ENCODE measurements around the gene CKMT2. TPM values are rescaled to one million over a fixed set of nuclear protein-coding genes. Genes with fewer than 3 reads are reported as not detected.

Gene CKMT2
- total RNA-seq, 1 donor from 2014 or later = 2.6 TPM

DNA sequence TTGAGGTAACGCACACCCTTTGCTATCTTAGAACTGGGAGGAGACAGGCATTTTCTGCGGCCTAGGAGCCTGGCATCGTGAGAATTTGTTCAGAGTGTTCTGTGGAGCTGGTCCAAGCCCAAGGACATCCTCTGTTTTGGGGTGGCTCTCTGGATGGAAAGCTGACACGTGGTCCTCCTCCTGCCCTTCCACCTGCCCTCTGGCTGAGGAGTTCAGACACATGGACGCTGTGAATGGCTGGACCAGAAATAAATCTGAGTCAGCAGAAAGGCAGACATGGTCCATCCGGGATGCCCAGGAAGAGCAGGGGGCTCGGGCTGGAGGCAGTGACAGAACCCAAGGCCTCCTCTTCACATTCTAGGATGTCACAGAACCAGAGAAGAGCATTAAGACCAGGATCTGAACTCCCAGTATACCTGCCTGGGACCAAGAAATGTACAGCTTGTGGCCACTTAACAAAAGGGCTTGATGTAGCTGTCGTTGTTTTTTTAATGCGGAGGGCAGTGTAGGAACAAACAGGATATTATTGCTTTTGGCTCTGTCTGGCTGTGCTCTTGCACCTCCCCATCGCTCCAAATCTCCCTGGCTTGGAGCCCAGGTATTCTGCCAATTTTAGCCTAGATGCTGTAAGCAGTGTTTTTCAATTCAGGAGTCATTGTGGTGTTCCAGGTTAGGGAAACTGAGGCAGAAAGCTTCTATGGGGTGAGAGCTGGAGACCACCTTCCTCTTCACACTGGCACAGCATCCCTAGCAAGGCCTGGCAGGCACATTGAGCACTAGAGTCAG is 2.4 kb downstream of the CKMT2 start:
- no peaks in the 10 kb centered on the region for H3K27me3 Mint-ChIP-seq (ENCODE audit: low read depth)
- H3K4me3 Mint-ChIP-seq = no peak overlapping the region
- no peak for DNase-seq (ENCODE audit: low spot score in 2 of 2, unreplicated experiment in 2 of 2)
- peaks cover 22% of the 10 kb centered on the region for H3K4me1 Mint-ChIP-seq
- H3K27ac Mint-ChIP-seq = no peak overlapping the region
- H3K9me3 Mint-ChIP-seq = no peaks in the 10 kb centered on the region
- TF ChIP-seq, protein P1, sequence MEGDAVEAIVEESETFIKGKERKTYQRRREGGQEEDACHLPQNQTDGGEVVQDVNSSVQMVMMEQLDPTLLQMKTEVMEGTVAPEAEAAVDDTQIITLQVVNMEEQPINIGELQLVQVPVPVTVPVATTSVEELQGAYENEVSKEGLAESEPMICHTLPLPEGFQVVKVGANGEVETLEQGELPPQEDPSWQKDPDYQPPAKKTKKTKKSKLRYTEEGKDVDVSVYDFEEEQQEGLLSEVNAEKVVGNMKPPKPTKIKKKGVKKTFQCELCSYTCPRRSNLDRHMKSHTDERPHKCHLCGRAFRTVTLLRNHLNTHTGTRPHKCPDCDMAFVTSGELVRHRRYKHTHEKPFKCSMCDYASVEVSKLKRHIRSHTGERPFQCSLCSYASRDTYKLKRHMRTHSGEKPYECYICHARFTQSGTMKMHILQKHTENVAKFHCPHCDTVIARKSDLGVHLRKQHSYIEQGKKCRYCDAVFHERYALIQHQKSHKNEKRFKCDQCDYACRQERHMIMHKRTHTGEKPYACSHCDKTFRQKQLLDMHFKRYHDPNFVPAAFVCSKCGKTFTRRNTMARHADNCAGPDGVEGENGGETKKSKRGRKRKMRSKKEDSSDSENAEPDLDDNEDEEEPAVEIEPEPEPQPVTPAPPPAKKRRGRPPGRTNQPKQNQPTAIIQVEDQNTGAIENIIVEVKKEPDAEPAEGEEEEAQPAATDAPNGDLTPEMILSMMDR (IDR thresholded peaks at IDR 0.05; ENCODE audit: unreplicated experiment) = no peak
- peaks cover 10% of the 10 kb centered on the region for H3K36me3 Mint-ChIP-seq

DNA sequence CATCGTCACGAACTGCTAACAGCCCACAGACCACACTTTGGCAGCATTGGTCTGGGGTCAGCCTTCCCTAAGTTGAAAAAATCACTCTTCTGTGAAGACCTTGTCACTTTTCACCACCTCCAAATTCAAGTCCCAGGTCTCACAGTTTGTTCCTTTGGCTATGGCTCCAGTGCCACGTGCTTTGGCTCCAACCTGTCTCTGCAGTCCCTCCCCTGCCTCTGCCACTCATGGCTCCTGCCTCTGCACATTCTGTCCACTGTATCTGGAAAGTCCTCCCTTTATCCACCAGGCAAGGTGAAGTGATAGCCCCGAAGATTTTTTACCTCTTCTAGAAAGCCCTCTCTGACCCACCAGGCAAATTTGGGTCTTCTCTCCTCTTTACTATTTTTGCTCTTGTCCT is 5.3 kb downstream of the CKMT2 start:
- H3K4me3 Mint-ChIP-seq = no peak overlapping the region
- peaks cover 10% of the 10 kb centered on the region for H3K36me3 Mint-ChIP-seq
- no peaks in the 10 kb centered on the region for H3K27me3 Mint-ChIP-seq (ENCODE audit: low read depth)
- TF ChIP-seq, protein P1 (IDR thresholded peaks at IDR 0.05; ENCODE audit: unreplicated experiment) = no peak
- no peak overlapping the region for H3K27ac Mint-ChIP-seq
- DNase-seq (ENCODE audit: low spot score in 2 of 2, unreplicated experiment in 2 of 2) = no peak
- H3K4me1 Mint-ChIP-seq = peaks cover 21% of the 10 kb centered on the region
- no peaks in the 10 kb centered on the region for H3K9me3 Mint-ChIP-seq

DNA sequence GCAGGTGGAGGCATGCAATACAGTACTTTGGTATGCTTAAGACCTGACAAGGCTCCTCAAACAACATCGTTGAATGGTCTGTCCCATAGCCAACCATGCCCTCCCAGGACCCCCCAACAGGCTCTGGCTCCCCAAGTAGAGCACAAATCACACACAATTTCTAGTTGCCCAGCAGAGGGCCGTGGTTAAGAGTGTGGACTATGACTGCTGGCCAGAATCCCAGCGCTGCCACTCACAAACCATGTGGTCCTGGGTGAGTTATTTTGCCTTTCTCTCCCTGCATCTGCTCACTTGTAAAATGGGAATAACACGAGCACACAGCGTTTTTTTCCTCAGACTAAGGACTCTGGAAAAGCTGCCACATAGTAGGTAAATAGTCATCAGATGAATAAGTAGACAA is 6.5 kb downstream of the CKMT2 start:
- peaks cover 11% of the 10 kb centered on the region for H3K4me1 Mint-ChIP-seq
- TF ChIP-seq, protein P1 (IDR thresholded peaks at IDR 0.05; ENCODE audit: unreplicated experiment) = no peak
- H3K27me3 Mint-ChIP-seq (ENCODE audit: low read depth) = no peaks in the 10 kb centered on the region
- peaks cover 10% of the 10 kb centered on the region for H3K36me3 Mint-ChIP-seq
- DNase-seq (ENCODE audit: low spot score in 2 of 2, unreplicated experiment in 2 of 2) = no peak
- H3K27ac Mint-ChIP-seq = no peak overlapping the region
- H3K9me3 Mint-ChIP-seq = no peaks in the 10 kb centered on the region
- no peak overlapping the region for H3K4me3 Mint-ChIP-seq

DNA sequence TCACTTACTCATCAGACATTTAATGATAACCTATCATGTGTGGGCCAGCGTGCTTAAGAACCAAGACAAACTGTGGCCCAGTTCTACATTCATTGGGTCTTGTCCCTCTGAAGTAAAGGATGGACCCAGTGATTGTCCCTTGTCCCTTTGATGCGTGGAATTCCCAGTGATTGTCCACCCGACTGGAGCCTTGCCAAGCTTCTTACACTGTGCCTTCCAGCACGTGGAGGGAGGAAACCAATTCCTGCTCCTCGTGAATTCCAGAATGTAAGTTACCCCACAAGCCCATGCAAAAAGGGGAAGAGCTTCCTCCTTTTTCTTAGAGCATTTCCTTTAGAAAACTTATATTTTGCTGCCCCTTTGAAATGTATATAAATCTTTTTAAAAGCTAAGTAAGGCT is 7.9 kb downstream of the CKMT2 start:
- H3K36me3 Mint-ChIP-seq = peaks cover 9% of the 10 kb centered on the region
- H3K9me3 Mint-ChIP-seq = no peaks in the 10 kb centered on the region
- no peaks in the 10 kb centered on the region for H3K27me3 Mint-ChIP-seq (ENCODE audit: low read depth)
- no peak for DNase-seq (ENCODE audit: low spot score in 2 of 2, unreplicated experiment in 2 of 2)
- TF ChIP-seq, protein P1 (IDR thresholded peaks at IDR 0.05; ENCODE audit: unreplicated experiment) = no peak
- peaks cover 11% of the 10 kb centered on the region for H3K4me1 Mint-ChIP-seq
- no peak overlapping the region for H3K4me3 Mint-ChIP-seq
- H3K27ac Mint-ChIP-seq = no peak overlapping the region

DNA sequence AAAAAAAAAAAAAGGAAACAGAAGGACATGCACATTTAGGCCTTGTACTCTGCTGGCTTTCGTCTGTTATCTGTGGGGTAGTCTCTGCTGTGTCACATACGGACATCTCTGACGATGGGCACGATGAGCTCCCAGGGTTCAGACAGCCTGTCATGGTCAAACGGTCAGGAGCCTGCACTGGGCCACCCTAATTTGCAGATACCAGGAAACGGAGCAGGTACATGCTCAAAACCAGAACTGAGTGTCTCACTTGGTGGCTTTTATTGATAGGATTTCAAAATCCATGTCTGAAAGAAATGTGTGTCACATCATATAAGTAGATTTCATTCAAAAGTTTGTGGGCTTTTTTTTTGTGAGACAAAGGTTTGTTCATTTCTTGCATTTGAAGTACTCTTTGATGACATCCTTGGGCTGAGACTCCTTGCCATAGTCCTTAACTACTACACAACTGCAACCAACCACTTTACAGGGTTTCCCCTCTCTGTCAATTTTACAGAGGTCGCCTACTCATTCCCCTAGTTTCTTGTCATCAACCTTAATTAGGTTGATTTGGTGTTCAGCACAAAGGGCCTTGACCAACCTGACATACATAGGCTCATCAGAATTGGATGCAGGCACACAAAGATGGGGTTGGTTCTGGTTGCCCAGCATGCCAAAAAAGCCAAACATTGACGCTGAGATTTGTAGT is 9.0 kb downstream of the CKMT2 start:
- Mint-ChIP-seq H3K27me3 (ENCODE audit: low read depth) (no peaks in the 10 kb centered on the region), H3K4me1 (peaks cover 15% of the 10 kb centered on the region), H3K4me3 (no peak overlapping the region), H3K27ac (no peak overlapping the region), H3K36me3 (peaks cover 5% of the 10 kb centered on the region), H3K9me3 (no peaks in the 10 kb centered on the region)
- TF ChIP-seq, protein P1 (IDR thresholded peaks at IDR 0.05; ENCODE audit: unreplicated experiment) = no peak
- no peak for DNase-seq (ENCODE audit: low spot score in 2 of 2, unreplicated experiment in 2 of 2)

Measured in mesothelial cell of epicardium (in vitro differentiated cells).